Vagina (tissue), 2 donors: ENCODE data around the gene CHIT1.

Experiments used
- CTCF ChIP-seq, 3 experiments: fragments of 450-650 bp in 2 of 3; fragments of 200-600 bp in 1 of 3; sonication (generic) in 1 of 3; IDR thresholded peaks; one replicate each; pipeline ENCODE4 v1.5.1; 2017 to 2019; ENCODE audit warnings: antibody characterized with exemption in 3 of 3, mild to moderate bottlenecking in 2 of 3, moderate library complexity in 2 of 3
- POLR2A ChIP-seq, 2 donors: fragments of 450-650 bp; IDR thresholded peaks; one replicate each; pipeline ENCODE4 v1.6.1; 2017; ENCODE audit warnings: antibody characterized with exemption in 2 of 2, mild to moderate bottlenecking in 2 of 2, moderate library complexity in 2 of 2
- POLR2AphosphoS5 ChIP-seq, 2 donors: sonication (generic); formaldehyde crosslinking; IDR thresholded peaks; one replicate each; pipeline ENCODE4 v1.9.0; 2017; ENCODE audit warnings: antibody characterized with exemption in 2 of 2, mild to moderate bottlenecking in 2 of 2, low read depth in 1 of 2; ENCODE audit not compliant: insufficient read depth in 1 of 2

- TF ChIP-seq CTCF (IDR thresholded peaks at IDR 0.05) (no peak), POLR2A (IDR thresholded peaks at IDR 0.05) (no peak), POLR2AphosphoS5 (IDR thresholded peaks at IDR 0.05; ENCODE audit: insufficient read depth in 1 of 2, low read depth in 1 of 2) (no peak)
These were observed 22.0 kb upstream of the CHIT1 start for GRCh38 chr1:203251466-203251865.
